Fibroblast of lung (primary cell): ENCODE results near the gene OGG1. TPM values are rescaled to one million over a fixed set of nuclear protein-coding genes. Genes with fewer than 3 reads are reported as not detected.

Source experiments
- DNase-seq, 2 donors: peaks; one replicate each; pipeline versions ENCODE4 v3.0.0 to v3.0.0-alpha.2; 2010; ENCODE audit warnings: low read depth in 2 of 2
- H2AFZ ChIP-seq: 2 replicates; pipeline ENCODE4 v1.5.1; 2012; ENCODE audit warnings: low read length, control low read depth, inconsistent platforms
- H3K27ac ChIP-seq: 2 replicates; pipeline ENCODE4 v1.5.1; 2011; ENCODE audit warnings: low read length, control low read depth; ENCODE audit not compliant: insufficient read depth
- H3K27me3 ChIP-seq: 2 replicates; pipeline ENCODE4 v1.5.1; 2011; ENCODE audit warnings: mild to moderate bottlenecking, low read length; ENCODE audit not compliant: control insufficient read depth, insufficient read depth
- H3K36me3 ChIP-seq: 2 replicates; pipeline ENCODE4 v1.5.1; 2011; ENCODE audit warnings: low read length; ENCODE audit not compliant: control insufficient read depth, insufficient read depth
- H3K4me1 ChIP-seq: 2 replicates; pipeline ENCODE4 v1.5.1; 2011; ENCODE audit warnings: low read length; ENCODE audit not compliant: control insufficient read depth, insufficient read depth; ENCODE audit errors: extremely low read depth
- H3K4me2 ChIP-seq: 2 replicates; pipeline ENCODE4 v1.5.1; 2011; ENCODE audit warnings: low read length, control low read depth; ENCODE audit not compliant: insufficient read depth; ENCODE audit errors: extremely low read depth
- H3K4me3 ChIP-seq, 4 experiments: fragments of 200-600 bp in 1 of 4; sonication (generic) in 1 of 4; replicated peaks in 1 of 4; 2 replicates each; pipeline ENCODE4 v1.5.1; 2011 to 2016; ENCODE audit warnings: low read length in 4 of 4, low read depth in 3 of 4, mild to moderate bottlenecking in 3 of 4, control low read depth in 2 of 4, inconsistent platforms in 1 of 4, mixed read lengths in 1 of 4; ENCODE audit not compliant: insufficient read depth in 1 of 4; ENCODE audit errors: control extremely low read depth in 1 of 4
- H3K79me2 ChIP-seq: 2 replicates; pipeline ENCODE4 v1.5.1; 2012; ENCODE audit warnings: mild to moderate bottlenecking, low read length, inconsistent platforms; ENCODE audit not compliant: control insufficient read depth, insufficient read depth
- H3K9ac ChIP-seq: 2 replicates; pipeline ENCODE4 v1.5.1; 2011; ENCODE audit warnings: mild to moderate bottlenecking, low read length, control low read depth; ENCODE audit not compliant: insufficient read depth
- H3K9me3 ChIP-seq: 2 replicates; pipeline ENCODE4 v1.5.1; 2012; ENCODE audit warnings: low read depth, low read length; ENCODE audit not compliant: control insufficient read depth, insufficient read depth
- H4K20me1 ChIP-seq: 2 replicates; pipeline ENCODE4 v1.5.1; 2011; ENCODE audit warnings: low read length; ENCODE audit not compliant: control insufficient read depth, insufficient read depth; ENCODE audit errors: extremely low read depth
- CTCF ChIP-seq, 2 donors: IDR thresholded peaks in 1 of 2; conservative IDR thresholded peaks in 1 of 2; 1 replicate in 1 of 2; 2 replicates in 1 of 2; pipeline ENCODE4 v1.5.1; 2011 to 2012; ENCODE audit warnings: low read length in 2 of 2, control low read depth in 1 of 2, inconsistent platforms in 1 of 2, low read depth in 1 of 2, mild to moderate bottlenecking in 1 of 2
- EZH2 ChIP-seq: IDR thresholded peaks from 2 replicates; pipeline ENCODE4 v1.5.1; 2012; ENCODE audit warnings: low read length, control low read depth, mild to moderate bottlenecking; ENCODE audit errors: missing control alignments
- polyA plus RNA-seq, 2 donors: library from polyadenylated mRNA; depleted of rRNA in 1 of 2; stranded (reverse) in 1 of 2; unstranded in 1 of 2; fragments of >200 nt; gene quantifications; 2 replicates each; pipeline ENCODE4 v1.2.1, GENCODE V29; 2011 to 2012; ENCODE audit warnings: missing spikeins in 1 of 2
- total RNA-seq: library from RNA; depleted of rRNA; stranded (reverse); fragments of >200 nt; gene quantifications from 2 replicates; pipeline ENCODE4 v1.2.1, GENCODE V29; 2014

Gene OGG1
- total and polyA plus RNA-seq, 2 donors (not counting 1 experiment from before 2014, with no cell fraction given), result 20.1 to 24.4 TPM

- no peak for DNase-seq
- Histone ChIP-seq H3K36me3 (peaks cover 57% of the 10 kb centered on the region), H2AFZ (no peak overlapping the region), H3K4me2 (no peak overlapping the region), H3K9me3 (no peaks in the 10 kb centered on the region), H3K79me2 (peaks cover 5% of the 10 kb centered on the region), H3K4me3 (no peak overlapping the region), H3K27me3 (no peaks in the 10 kb centered on the region), H3K9ac (no peak overlapping the region), H4K20me1 (no peaks in the 10 kb centered on the region), H3K27ac (no peak overlapping the region), H3K4me1 (peaks cover 8% of the 10 kb centered on the region)
- TF ChIP-seq CTCF (conservative IDR thresholded peaks at IDR 0.05 in 1 of 2, IDR thresholded peaks at IDR 0.05 in 1 of 2; ENCODE audit: low read depth in 1 of 2, low read length in 2 of 2) (no peak), EZH2 (no peak)
These were observed 7.2 kb upstream of the OGG1 start for GRCh38 chr3:9742560-9742959.

GRCh38 chr3:9743548-9743947, 6.2 kb upstream of the OGG1 start:
- H3K27me3 ChIP-seq, result no peaks in the 10 kb centered on the region
- H2AFZ ChIP-seq, result no peak overlapping the region
- no peaks in the 10 kb centered on the region for H3K9me3 ChIP-seq
- TF ChIP-seq CTCF (conservative IDR thresholded peaks at IDR 0.05 in 1 of 2, IDR thresholded peaks at IDR 0.05 in 1 of 2; ENCODE audit: low read depth in 1 of 2, low read length in 2 of 2), result no peak
- no peak for TF ChIP-seq EZH2
- H3K9ac ChIP-seq, result no peak overlapping the region
- H3K27ac ChIP-seq, result no peak overlapping the region
- H4K20me1 ChIP-seq, result no peaks in the 10 kb centered on the region
- H3K4me3 ChIP-seq, result no peak overlapping the region
- no peak for DNase-seq
- H3K79me2 ChIP-seq, result peaks cover 3% of the 10 kb centered on the region
- peaks cover 51% of the 10 kb centered on the region for H3K36me3 ChIP-seq
- no peak overlapping the region for H3K4me2 ChIP-seq
- peaks cover 8% of the 10 kb centered on the region for H3K4me1 ChIP-seq

- Histone ChIP-seq H3K27ac (no peak overlapping the region), H3K9me3 (no peaks in the 10 kb centered on the region), H3K9ac (no peak overlapping the region), H4K20me1 (no peaks in the 10 kb centered on the region), H3K27me3 (no peaks in the 10 kb centered on the region), H3K4me3 (no peak overlapping the region), H2AFZ (no peak overlapping the region), H3K36me3 (peaks cover 47% of the 10 kb centered on the region), H3K4me1 (peaks cover 11% of the 10 kb centered on the region), H3K79me2 (peaks cover 2% of the 10 kb centered on the region), H3K4me2 (no peak overlapping the region)
- DNase-seq, result no peak
- TF ChIP-seq EZH2 (no peak), CTCF (conservative IDR thresholded peaks at IDR 0.05 in 1 of 2, IDR thresholded peaks at IDR 0.05 in 1 of 2; ENCODE audit: low read depth in 1 of 2, low read length in 2 of 2) (no peak)
These were observed 5.6 kb upstream of the OGG1 start for GRCh38 chr3:9744162-9744561.
